OCI-LY7 (cell line): ENCODE data around the gene PDE11A.
"Not testable (repeated sequence)": the region's sequence is repeated elsewhere in the genome, so short reads cannot be mapped to it uniquely, and the experiment has no call there.

Experiments
- EZH2phosphoT487 ChIP-seq: fragments of 200-600 bp; sonication (generic); IDR thresholded peaks from 2 replicates; pipeline ENCODE4 v1.6.1; 2018; ENCODE audit warnings: low read depth, borderline replicate concordance, mild to moderate bottlenecking, mixed run types, antibody characterized with exemption, low read length, moderate library complexity, mixed read lengths
- TF ChIP-seq, protein P1 (sequence below): fragments of 200-600 bp; sonication (generic); conservative IDR thresholded peaks from 2 replicates; pipeline ENCODE4 v1.5.1; 2014; ENCODE audit warnings: mild to moderate bottlenecking, antibody characterized with exemption, low read length, moderate library complexity, mixed read lengths

DNA sequence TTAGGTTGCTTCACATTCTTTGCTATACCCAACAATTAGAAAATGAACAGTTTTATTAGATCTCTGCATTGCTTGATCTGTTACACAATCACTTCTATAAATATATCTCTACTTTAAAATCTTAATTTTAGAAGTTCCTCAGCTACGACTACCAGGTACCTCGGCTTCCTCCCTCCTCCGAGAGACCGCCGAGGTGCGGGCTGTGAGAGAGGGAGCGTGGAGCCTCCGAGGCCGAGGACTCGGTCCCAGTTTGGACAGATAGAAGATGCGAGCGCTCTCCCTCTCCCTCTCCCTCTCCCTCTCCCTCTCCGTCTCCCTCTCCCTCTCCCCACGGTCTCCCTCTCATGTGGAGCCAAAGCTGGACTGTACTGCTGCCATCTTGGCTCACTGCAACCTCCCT, 128.0 kb downstream of the PDE11A start:
- TF ChIP-seq, protein P1, sequence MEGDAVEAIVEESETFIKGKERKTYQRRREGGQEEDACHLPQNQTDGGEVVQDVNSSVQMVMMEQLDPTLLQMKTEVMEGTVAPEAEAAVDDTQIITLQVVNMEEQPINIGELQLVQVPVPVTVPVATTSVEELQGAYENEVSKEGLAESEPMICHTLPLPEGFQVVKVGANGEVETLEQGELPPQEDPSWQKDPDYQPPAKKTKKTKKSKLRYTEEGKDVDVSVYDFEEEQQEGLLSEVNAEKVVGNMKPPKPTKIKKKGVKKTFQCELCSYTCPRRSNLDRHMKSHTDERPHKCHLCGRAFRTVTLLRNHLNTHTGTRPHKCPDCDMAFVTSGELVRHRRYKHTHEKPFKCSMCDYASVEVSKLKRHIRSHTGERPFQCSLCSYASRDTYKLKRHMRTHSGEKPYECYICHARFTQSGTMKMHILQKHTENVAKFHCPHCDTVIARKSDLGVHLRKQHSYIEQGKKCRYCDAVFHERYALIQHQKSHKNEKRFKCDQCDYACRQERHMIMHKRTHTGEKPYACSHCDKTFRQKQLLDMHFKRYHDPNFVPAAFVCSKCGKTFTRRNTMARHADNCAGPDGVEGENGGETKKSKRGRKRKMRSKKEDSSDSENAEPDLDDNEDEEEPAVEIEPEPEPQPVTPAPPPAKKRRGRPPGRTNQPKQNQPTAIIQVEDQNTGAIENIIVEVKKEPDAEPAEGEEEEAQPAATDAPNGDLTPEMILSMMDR, result not testable (repeated sequence)
- not testable (repeated sequence) for TF ChIP-seq EZH2phosphoT487
